WTC11 (cell line): ENCODE results near the gene SOWAHB. TPM values are rescaled to one million over a fixed set of nuclear protein-coding genes. Genes with fewer than 3 reads are reported as not detected.

Experiments used
- ATAC-seq: fragments of 200-7000 bp; cut with Tn5 transposase; 2 replicates; pipeline ENCODE4 v1.10.0; 2021; ENCODE audit warnings: mild to moderate bottlenecking, moderate library complexity
- CTCF ChIA-PET: fragments of 300-600 bp; sonication (Branson Sonifier 250); formaldehyde crosslinking; loops from one replicate; lab custom pipeline; 2021; ENCODE audit warnings: antibody characterized with exemption; lab: Charles Lee
- POLR2A ChIA-PET: fragments of 350-600 bp; sonication (Branson Sonifier 250); formaldehyde crosslinking; loops from one replicate; lab custom pipeline; 2021; ENCODE audit warnings: antibody characterized with exemption; lab: Charles Lee
- DNase-seq: peaks from one replicate; pipeline ENCODE4 v3.0.0; 2021; ENCODE audit warnings: low spot score
- H3K27ac Mint-ChIP-seq: 2 replicates; pipeline ENCODE4 v1.8.0; 2021; ENCODE audit warnings: mixed read lengths
- H3K27me3 Mint-ChIP-seq: 2 replicates; pipeline ENCODE4 v1.8.0; 2021; ENCODE audit warnings: low read depth, mild to moderate bottlenecking, moderate library complexity, mixed read lengths
- H3K36me3 Mint-ChIP-seq: 2 replicates; pipeline ENCODE4 v1.8.0; 2021; ENCODE audit warnings: mixed read lengths
- H3K4me1 Mint-ChIP-seq: 2 replicates; pipeline ENCODE4 v1.8.0; 2022; ENCODE audit warnings: mixed read lengths
- H3K4me3 Mint-ChIP-seq: 2 replicates; pipeline ENCODE4 v1.8.0; 2021; ENCODE audit warnings: mild to moderate bottlenecking, moderate library complexity, mixed read lengths
- H3K9me3 Mint-ChIP-seq: 2 replicates; pipeline ENCODE4 v1.8.0; 2021; ENCODE audit warnings: mixed read lengths
- AFF4 ChIP-seq: sonication (generic); formaldehyde crosslinking; IDR thresholded peaks from 2 replicates; pipeline ENCODE4 v1.8.1; 2023; ENCODE audit warnings: mild to moderate bottlenecking, missing genetic modification reagents, borderline replicate concordance
- ATF1 ChIP-seq: sonication (generic); formaldehyde crosslinking; IDR thresholded peaks from 2 replicates; pipeline ENCODE4 v1.8.1; 2023; ENCODE audit warnings: mild to moderate bottlenecking, moderate library complexity, missing genetic modification reagents
- CDX4 ChIP-seq: fragments of 250-450 bp; sonication (Bioruptor Pico); IDR thresholded peaks from 2 replicates; pipeline ENCODE4 v1.9.0; 2021; ENCODE audit warnings: moderate library complexity, mild to moderate bottlenecking, inconsistent platforms, borderline replicate concordance
- CREM ChIP-seq: sonication (generic); formaldehyde crosslinking; IDR thresholded peaks from 2 replicates; pipeline ENCODE4 v1.8.1; 2022; ENCODE audit warnings: mild to moderate bottlenecking, missing genetic modification reagents, moderate library complexity
- ERG ChIP-seq: fragments of 250-450 bp; sonication (Bioruptor Pico); IDR thresholded peaks from 2 replicates; pipeline ENCODE4 v1.8.0; 2021; ENCODE audit warnings: mild to moderate bottlenecking
- ETV6 ChIP-seq: sonication (generic); formaldehyde crosslinking; IDR thresholded peaks from 2 replicates; pipeline ENCODE4 v1.8.1; 2022; ENCODE audit warnings: mild to moderate bottlenecking, missing genetic modification reagents
- FOXJ3 ChIP-seq: sonication (generic); formaldehyde crosslinking; IDR thresholded peaks from 2 replicates; pipeline ENCODE4 v1.9.0; 2021; ENCODE audit warnings: missing genetic modification reagents, mild to moderate bottlenecking, borderline replicate concordance
- FOXK1 ChIP-seq: sonication (generic); formaldehyde crosslinking; IDR thresholded peaks from 2 replicates; pipeline ENCODE4 v1.8.0; 2022; ENCODE audit warnings: mild to moderate bottlenecking, moderate library complexity, missing genetic modification reagents
- FOXP4 ChIP-seq: sonication (generic); formaldehyde crosslinking; IDR thresholded peaks from 2 replicates; pipeline ENCODE4 v1.8.0; 2022; ENCODE audit warnings: mild to moderate bottlenecking, missing genetic modification reagents
- GABPB1 ChIP-seq: sonication (generic); formaldehyde crosslinking; IDR thresholded peaks from 2 replicates; pipeline ENCODE4 v1.8.1; 2023; ENCODE audit warnings: mild to moderate bottlenecking, missing genetic modification reagents
- IRF2 ChIP-seq: sonication (generic); formaldehyde crosslinking; IDR thresholded peaks from 2 replicates; pipeline ENCODE4 v1.8.0; 2022; ENCODE audit warnings: low read depth, missing genetic modification reagents, borderline replicate concordance
- JUN ChIP-seq: sonication (generic); formaldehyde crosslinking; IDR thresholded peaks from 2 replicates; pipeline ENCODE4 v1.8.0; 2023; ENCODE audit warnings: mild to moderate bottlenecking, missing genetic modification reagents
- NFE2L1 ChIP-seq: sonication (generic); formaldehyde crosslinking; IDR thresholded peaks from 2 replicates; pipeline ENCODE4 v1.8.1; 2023; ENCODE audit warnings: missing genetic modification reagents
- RORB ChIP-seq: fragments of 250-450 bp; sonication (Bioruptor Pico); IDR thresholded peaks from 2 replicates; pipeline ENCODE4 v1.9.0; 2021; ENCODE audit warnings: mild to moderate bottlenecking
- TEAD1 ChIP-seq: sonication (generic); formaldehyde crosslinking; IDR thresholded peaks from 2 replicates; pipeline ENCODE4 v1.8.0; 2022; ENCODE audit warnings: mild to moderate bottlenecking, missing genetic modification reagents
- ZNF396 ChIP-seq: fragments of 250-450 bp; sonication (Bioruptor Pico); IDR thresholded peaks from 2 replicates; pipeline ENCODE4 v1.8.0; 2021; ENCODE audit warnings: mild to moderate bottlenecking, moderate library complexity, borderline replicate concordance
- ZNF425 ChIP-seq: fragments of 250-450 bp; sonication (Bioruptor Pico); conservative IDR thresholded peaks from 2 replicates; pipeline ENCODE4 v1.9.0; 2021; ENCODE audit warnings: mild to moderate bottlenecking
- total RNA-seq: library from RNA; stranded (reverse); gene quantifications from 3 replicates; pipeline ENCODE4 v1.2.3, GENCODE V29; 2021

The SOWAHB gene
- total RNA-seq, 1 experiment from 2014 or later, result 1.5 TPM

- ChIA-PET POLR2A (no interaction called here), CTCF (no interaction called here)
- 0 out of 2 replicates have a peak, but pooled peaks cover 5% of the 10 kb centered on the region for H3K4me1 Mint-ChIP-seq
- ATAC-seq (no peak), DNase-seq (no peak)
- TF ChIP-seq ZNF396 (CRISPR knock-in tag), result no peak
- TF ChIP-seq CREM (CRISPR knock-in tag), result no peak
- TF ChIP-seq ETV6 (CRISPR knock-in tag), result no peak
- TF ChIP-seq ERG, result no peak
- TF ChIP-seq FOXJ3 (CRISPR knock-in tag), result no peak
- TF ChIP-seq RORB (CRISPR knock-in tag), result no peak
- TF ChIP-seq ZNF425 (CRISPR knock-in tag), result no peak
- no peak for TF ChIP-seq FOXK1 (CRISPR knock-in tag)
- TF ChIP-seq JUN (CRISPR knock-in tag), result no peak
- TF ChIP-seq TEAD1 (CRISPR knock-in tag), result no peak
- TF ChIP-seq CDX4 (CRISPR knock-in tag), result no peak
- TF ChIP-seq IRF2 (CRISPR knock-in tag), result no peak
- H3K4me3 Mint-ChIP-seq, result no peak overlapping the region
- no peaks in the 10 kb centered on the region for H3K36me3 Mint-ChIP-seq
- H3K27ac Mint-ChIP-seq, result no peak overlapping the region
- H3K27me3 Mint-ChIP-seq, result no peaks in the 10 kb centered on the region
- no peaks in the 10 kb centered on the region for H3K9me3 Mint-ChIP-seq
These were observed 40.9 kb downstream of the SOWAHB start for GRCh38 chr4:76857074-76857409.

GRCh38 chr4:76856243-76857073, 41.5 kb downstream of the SOWAHB start:
- CTCF ChIA-PET, result no interaction called here
- no peaks in the 10 kb centered on the region for H3K9me3 Mint-ChIP-seq
- no peak for TF ChIP-seq FOXP4 (CRISPR knock-in tag)
- TF ChIP-seq ATF1 (CRISPR knock-in tag), result no peak
- no peak for TF ChIP-seq NFE2L1 (CRISPR knock-in tag)
- 0 out of 2 replicates have a peak, but pooled peaks have one; percentile 15 for TF ChIP-seq GABPB1 (CRISPR knock-in tag)
- no peak for TF ChIP-seq AFF4
- TF ChIP-seq, all 79 proteins: peak for 1
- H3K27me3 Mint-ChIP-seq, result no peaks in the 10 kb centered on the region
- POLR2A ChIA-PET, result no interaction called here
- ATAC-seq, result no peak
- no peak overlapping the region for H3K4me3 Mint-ChIP-seq
- 0 out of 2 replicates have a peak, but pooled peaks cover 5% of the 10 kb centered on the region for H3K4me1 Mint-ChIP-seq
- no peak overlapping the region for H3K27ac Mint-ChIP-seq
- no peak for DNase-seq
- no peaks in the 10 kb centered on the region for H3K36me3 Mint-ChIP-seq
